ENCODE data around the gene NANOGP8. TPM values are rescaled to one million over a fixed set of nuclear protein-coding genes. Genes with fewer than 3 reads are reported as not detected.

The NANOGP8 gene
- total RNA-seq, 1 donor from 2014 or later: not detected

GRCh38 chr15:35047528-35047927 lies 37.6 kb downstream of the NANOGP8 start:
- no peaks in the 10 kb centered on the region for H3K9me3 ChIP-seq
- H3K36me3 ChIP-seq: no peaks in the 10 kb centered on the region
- no peak overlapping the region for H3K4me3 ChIP-seq
- ATAC-seq (no peak), DNase-seq (no peak)
- no peak overlapping the region for H3K27ac ChIP-seq
- TF ChIP-seq CTCF (IDR thresholded peaks at IDR 0.05): no peak
- intact Hi-C loops (cut with DNase I): no loop called here
- H3K4me1 ChIP-seq: no peaks in the 10 kb centered on the region
- no peaks in the 10 kb centered on the region for H3K27me3 ChIP-seq

- no peak for TF ChIP-seq CTCF (IDR thresholded peaks at IDR 0.05)
- Histone ChIP-seq H3K27ac (no peak overlapping the region), H3K36me3 (no peaks in the 10 kb centered on the region), H3K4me3 (no peak overlapping the region), H3K27me3 (no peaks in the 10 kb centered on the region), H3K9me3 (no peaks in the 10 kb centered on the region), H3K4me1 (no peaks in the 10 kb centered on the region)
- no peak for ATAC-seq
- no peak for DNase-seq
- intact Hi-C loops (cut with DNase I): no loop called here
Measured at GRCh38 chr15:35043373-35044095, 41.6 kb downstream of the NANOGP8 start.

- intact Hi-C loops (cut with DNase I): no loop called here
- no peak for TF ChIP-seq CTCF (IDR thresholded peaks at IDR 0.05)
Measured at GRCh38 chr15:35040339-35041255, 44.5 kb downstream of the NANOGP8 start.

GRCh38 chr15:35038626-35039451 lies 46.3 kb downstream of the NANOGP8 start:
- Histone ChIP-seq H3K4me3 (no peak overlapping the region), H3K27me3 (no peaks in the 10 kb centered on the region), H3K9me3 (no peaks in the 10 kb centered on the region), H3K27ac (no peak overlapping the region), H3K36me3 (no peaks in the 10 kb centered on the region), H3K4me1 (no peaks in the 10 kb centered on the region)
- DNase-seq (no peak), ATAC-seq (no peak)
- intact Hi-C loops (cut with DNase I): no loop called here
- TF ChIP-seq CTCF (IDR thresholded peaks at IDR 0.05): no peak

More at GRCh38 chr15:35040339-35041255, 44.5 kb downstream of the NANOGP8 start:
- no peak for ATAC-seq
- no peak overlapping the region for H3K4me3 ChIP-seq
- no peaks in the 10 kb centered on the region for H3K4me1 ChIP-seq
- no peaks in the 10 kb centered on the region for H3K36me3 ChIP-seq
- no peak overlapping the region for H3K27ac ChIP-seq
- H3K27me3 ChIP-seq: no peaks in the 10 kb centered on the region
- H3K9me3 ChIP-seq: no peaks in the 10 kb centered on the region
- no peak for DNase-seq

Other genes starting within 250 kb of the NANOGP8 start
- gene AQR, start 115.6 kb downstream of the NANOGP8 start, total RNA-seq: 28.2 TPM
- 31.5 TPM for gene ZNF770, start 97.0 kb downstream of the NANOGP8 start, total RNA-seq